RWPE2 (cell line): ENCODE measurements around the gene GLP1R.

Source experiments
- ATAC-seq: fragments of 200-7000 bp; cut with Tn5 transposase; 3 replicates; pipeline ENCODE4 v1.9.1; 2021; ENCODE audit warnings: low read depth
- DNase-seq: peaks from one replicate; pipeline ENCODE4 v3.0.0-alpha.2; 2020; ENCODE audit warnings: low spot score
- H3K27ac ChIP-seq: fragments of 450-650 bp; 2 replicates; pipeline ENCODE4 v1.5.1; 2017; ENCODE audit warnings: mild to moderate bottlenecking; ENCODE audit not compliant: poor library complexity, severe bottlenecking
- H3K27me3 ChIP-seq: fragments of 250-450 bp; sonication (Bioruptor Pico); 2 replicates; pipeline ENCODE4 v1.5.1; 2021; ENCODE audit warnings: mild to moderate bottlenecking, moderate library complexity; ENCODE audit not compliant: insufficient read depth, poor library complexity, severe bottlenecking
- H3K36me3 ChIP-seq: fragments of 250-450 bp; sonication (Bioruptor Pico); 2 replicates; pipeline ENCODE4 v1.5.1; 2020; ENCODE audit warnings: low read depth, mild to moderate bottlenecking, moderate library complexity
- H3K4me1 ChIP-seq: fragments of 250-450 bp; sonication (Bioruptor Pico); 2 replicates; pipeline ENCODE4 v1.5.1; 2021; ENCODE audit warnings: mild to moderate bottlenecking, moderate library complexity; ENCODE audit not compliant: insufficient read depth, poor library complexity, severe bottlenecking
- H3K4me3 ChIP-seq: fragments of 250-450 bp; sonication (Bioruptor Pico); 2 replicates; pipeline ENCODE4 v1.5.1; 2021; ENCODE audit warnings: mild to moderate bottlenecking, moderate library complexity; ENCODE audit not compliant: severe bottlenecking
- H3K9me3 ChIP-seq: fragments of 250-450 bp; sonication (Bioruptor Pico); 2 replicates; pipeline ENCODE4 v1.5.1; 2021; ENCODE audit warnings: mild to moderate bottlenecking, moderate library complexity; ENCODE audit not compliant: severe bottlenecking
- TF ChIP-seq, protein P1 (sequence below): fragments of 450-650 bp; IDR thresholded peaks from one replicate; pipeline ENCODE4 v1.5.1; 2017; ENCODE audit warnings: mild to moderate bottlenecking, moderate library complexity; ENCODE audit not compliant: poor library complexity, severe bottlenecking

Gene GLP1R

DNA sequence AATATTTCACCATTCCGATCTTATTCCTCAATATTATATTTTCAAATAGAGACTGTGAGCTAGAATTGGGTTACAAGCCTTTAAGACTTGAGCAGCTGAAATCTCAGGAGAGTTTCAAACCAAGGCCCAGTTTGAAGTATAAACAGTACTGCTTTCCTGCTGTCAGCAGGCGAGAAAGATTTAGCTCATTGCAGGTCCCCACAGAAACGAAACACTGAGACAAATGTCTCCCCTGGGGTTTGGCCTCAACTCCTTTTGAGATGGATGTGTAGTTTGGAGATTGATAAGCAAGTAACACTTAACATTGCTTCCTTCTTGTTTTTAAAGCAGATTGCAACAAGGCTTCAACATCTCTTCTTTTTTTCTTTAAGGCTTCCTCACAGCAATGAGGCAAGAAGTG lies 22.4 kb upstream of the GLP1R start:
- Histone ChIP-seq H3K9me3 (no peaks in the 10 kb centered on the region), H3K27ac (no peak overlapping the region), H3K4me3 (no peak overlapping the region), H3K36me3 (no peaks in the 10 kb centered on the region), H3K4me1 (no peaks in the 10 kb centered on the region), H3K27me3 (peaks cover 8% of the 10 kb centered on the region)
- DNase-seq, result no peak
- TF ChIP-seq, protein P1, sequence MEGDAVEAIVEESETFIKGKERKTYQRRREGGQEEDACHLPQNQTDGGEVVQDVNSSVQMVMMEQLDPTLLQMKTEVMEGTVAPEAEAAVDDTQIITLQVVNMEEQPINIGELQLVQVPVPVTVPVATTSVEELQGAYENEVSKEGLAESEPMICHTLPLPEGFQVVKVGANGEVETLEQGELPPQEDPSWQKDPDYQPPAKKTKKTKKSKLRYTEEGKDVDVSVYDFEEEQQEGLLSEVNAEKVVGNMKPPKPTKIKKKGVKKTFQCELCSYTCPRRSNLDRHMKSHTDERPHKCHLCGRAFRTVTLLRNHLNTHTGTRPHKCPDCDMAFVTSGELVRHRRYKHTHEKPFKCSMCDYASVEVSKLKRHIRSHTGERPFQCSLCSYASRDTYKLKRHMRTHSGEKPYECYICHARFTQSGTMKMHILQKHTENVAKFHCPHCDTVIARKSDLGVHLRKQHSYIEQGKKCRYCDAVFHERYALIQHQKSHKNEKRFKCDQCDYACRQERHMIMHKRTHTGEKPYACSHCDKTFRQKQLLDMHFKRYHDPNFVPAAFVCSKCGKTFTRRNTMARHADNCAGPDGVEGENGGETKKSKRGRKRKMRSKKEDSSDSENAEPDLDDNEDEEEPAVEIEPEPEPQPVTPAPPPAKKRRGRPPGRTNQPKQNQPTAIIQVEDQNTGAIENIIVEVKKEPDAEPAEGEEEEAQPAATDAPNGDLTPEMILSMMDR, result no peak
- ATAC-seq, result no peak

DNA sequence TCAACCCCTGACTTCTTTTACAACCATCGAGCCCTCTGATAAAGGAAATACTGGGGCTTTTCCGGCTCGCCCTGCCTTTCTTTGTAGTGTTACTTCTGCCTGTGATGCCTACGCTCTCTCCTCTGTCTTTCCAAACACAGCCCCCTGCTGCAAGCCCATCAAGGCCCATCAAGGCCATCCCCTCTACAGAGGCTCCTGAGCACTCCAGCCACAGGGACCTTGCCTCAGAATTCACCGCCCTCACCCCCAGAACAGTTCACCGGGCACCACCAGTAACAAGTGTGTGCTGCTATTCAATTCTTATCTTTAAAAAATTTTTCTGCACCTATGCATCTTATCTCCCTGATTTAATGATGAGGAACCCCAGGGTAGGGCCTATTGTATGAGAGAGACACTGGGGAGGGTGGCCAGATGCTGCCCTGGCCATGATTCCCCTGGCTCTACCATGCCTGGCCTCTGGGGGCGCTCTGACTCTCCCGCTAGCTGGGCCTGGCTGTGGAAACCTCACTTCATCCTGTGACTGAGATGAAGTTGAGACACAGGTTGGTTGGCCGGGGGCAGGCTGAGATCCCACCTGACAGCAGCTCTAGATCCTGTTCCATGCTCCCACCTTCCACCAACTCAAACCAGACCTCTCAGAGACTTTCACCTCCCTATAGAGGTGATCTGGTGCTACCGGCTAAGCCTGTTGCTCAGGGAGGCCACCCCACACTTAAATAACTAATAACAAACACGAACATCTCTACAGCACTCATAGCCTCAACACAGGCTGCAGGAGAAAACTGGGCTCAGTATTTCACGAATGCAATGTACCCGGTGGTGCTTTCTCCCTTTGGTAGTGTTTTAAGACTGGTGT lies 19.2 kb upstream of the GLP1R start:
- Histone ChIP-seq H3K27me3 (peaks cover 10% of the 10 kb centered on the region), H3K4me1 (no peaks in the 10 kb centered on the region), H3K36me3 (no peaks in the 10 kb centered on the region), H3K9me3 (no peaks in the 10 kb centered on the region), H3K4me3 (no peak overlapping the region), H3K27ac (no peak overlapping the region)
- DNase-seq (no peak), ATAC-seq (peak; percentile 52; the same call in 1 of the 3 replicates)
- TF ChIP-seq, protein P1, result peak; percentile 76

DNA sequence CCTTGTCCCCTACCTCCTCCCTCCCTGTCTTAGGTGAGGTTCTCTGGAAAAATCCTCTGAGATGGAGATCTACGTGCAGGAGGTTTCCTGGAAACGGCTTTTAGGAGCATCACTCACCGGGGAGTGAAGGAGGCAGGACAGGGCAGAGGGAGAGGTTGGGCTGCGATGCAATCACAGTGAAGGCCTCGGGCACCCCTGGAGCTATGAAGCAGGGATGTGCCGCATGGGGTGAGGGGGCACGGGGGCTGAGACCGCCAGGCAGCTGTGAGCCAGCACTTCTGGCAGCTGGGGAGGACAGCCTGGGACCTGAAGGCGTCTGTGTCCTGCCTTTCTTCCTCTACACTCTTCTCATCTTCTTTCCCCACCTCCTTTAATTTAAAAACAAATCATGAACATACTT lies 12.9 kb upstream of the GLP1R start:
- no peak overlapping the region for H3K4me3 ChIP-seq
- no peaks in the 10 kb centered on the region for H3K4me1 ChIP-seq
- no peak for ATAC-seq
- no peaks in the 10 kb centered on the region for H3K9me3 ChIP-seq
- no peak overlapping the region for H3K27ac ChIP-seq
- DNase-seq, result no peak
- TF ChIP-seq, protein P1, result no peak
- H3K36me3 ChIP-seq, result no peaks in the 10 kb centered on the region
- peaks cover 18% of the 10 kb centered on the region for H3K27me3 ChIP-seq

DNA sequence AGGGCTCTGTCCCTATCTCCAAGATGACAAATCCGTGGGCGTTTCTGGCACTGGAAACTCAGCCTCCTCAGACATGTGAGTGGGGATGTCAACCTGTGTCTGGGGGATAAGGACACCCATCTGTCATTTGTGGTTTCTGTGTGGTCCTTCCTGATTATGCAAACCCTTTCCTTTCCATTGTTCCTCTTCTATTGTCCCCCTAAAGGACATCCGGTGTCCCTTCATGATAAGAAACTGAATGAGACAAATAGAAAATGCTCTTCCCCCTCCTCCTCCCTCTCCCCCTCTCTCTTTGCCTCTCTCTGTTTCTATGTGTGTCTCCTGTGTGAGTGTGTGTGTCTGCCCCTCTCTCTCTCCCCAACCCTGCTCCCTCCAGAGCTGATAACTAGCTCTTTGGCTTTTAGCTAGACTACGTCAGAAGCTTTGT lies 11.5 kb upstream of the GLP1R start:
- H3K36me3 ChIP-seq, result no peaks in the 10 kb centered on the region
- TF ChIP-seq, protein P1, result no peak
- H3K9me3 ChIP-seq, result no peaks in the 10 kb centered on the region
- peaks cover 20% of the 10 kb centered on the region for H3K27me3 ChIP-seq
- DNase-seq (no peak), ATAC-seq (no peak)
- no peaks in the 10 kb centered on the region for H3K4me1 ChIP-seq
- no peak overlapping the region for H3K4me3 ChIP-seq
- H3K27ac ChIP-seq, result no peak overlapping the region

DNA sequence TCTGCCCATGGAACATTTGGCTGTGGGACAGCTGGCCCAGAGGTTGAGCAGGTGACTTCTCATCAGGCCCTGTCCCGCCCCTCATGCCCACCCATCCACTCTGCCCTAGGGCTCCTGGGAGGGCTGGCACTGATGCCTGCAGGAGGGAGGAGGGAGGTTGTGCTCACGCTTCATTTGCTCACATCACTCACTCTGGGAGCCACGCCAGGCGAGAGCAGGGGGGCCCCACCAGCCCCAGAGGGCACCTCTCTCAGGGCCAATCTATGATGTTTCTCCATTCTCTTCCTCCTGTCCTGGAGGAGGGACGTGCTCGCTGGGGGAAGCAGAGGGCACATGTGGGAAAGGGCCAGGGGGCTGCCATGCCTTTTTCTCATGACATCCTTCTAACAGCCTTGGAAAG lies 10.9 kb upstream of the GLP1R start:
- Histone ChIP-seq H3K9me3 (no peaks in the 10 kb centered on the region), H3K27ac (no peak overlapping the region), H3K36me3 (no peaks in the 10 kb centered on the region), H3K4me3 (no peak overlapping the region), H3K27me3 (peaks cover 20% of the 10 kb centered on the region), H3K4me1 (no peaks in the 10 kb centered on the region)
- no peak for DNase-seq
- TF ChIP-seq, protein P1, result no peak
- ATAC-seq, result no peak
